ENCODE results near the gene RAD51AP1.

- no peak for TF ChIP-seq POLR2AphosphoS5 (IDR thresholded peaks at IDR 0.05; ENCODE audit: insufficient read depth, low read depth, low read length)
- no peak for TF ChIP-seq MYC (IDR thresholded peaks at IDR 0.05; ENCODE audit: low read depth, low read length)
- no peak for TF ChIP-seq CTCF (IDR thresholded peaks at IDR 0.05; ENCODE audit: extremely low read depth in 1 of 2, insufficient read depth in 1 of 2, low read depth in 1 of 2, low read length in 2 of 2)
- TF ChIP-seq FOS (IDR thresholded peaks at IDR 0.05; ENCODE audit: borderline replicate concordance, insufficient read depth, low read length): no peak
- no peak for TF ChIP-seq EZH2 (IDR thresholded peaks at IDR 0.05; ENCODE audit: borderline replicate concordance, low read depth, low read length, severe bottlenecking)
- no peak for TF ChIP-seq MAX (IDR thresholded peaks at IDR 0.05; ENCODE audit: insufficient read depth, insufficient read length)
- TF ChIP-seq POLR2A (IDR thresholded peaks at IDR 0.05; ENCODE audit: low read depth, low read length): no peak
- TF ChIP-seq JUN (IDR thresholded peaks at IDR 0.05; ENCODE audit: borderline replicate concordance, insufficient read depth, insufficient read length, low read depth): no peak
- TF ChIP-seq GATA2 (IDR thresholded peaks at IDR 0.05; ENCODE audit: insufficient read depth, insufficient read length, low read depth, low read length): no peak
Observed at GRCh38 chr12:4564818-4565217, 26.1 kb downstream of the RAD51AP1 start.

Measured in endothelial cell of umbilical vein (primary cell).